AML-193 (cell line): ENCODE results near the gene CACNA1E.

Experiments
- DNase-seq, 2 experiments: peaks; one replicate each; lab custom pipeline; 2025; lab: John Stamatoyannopoulos, UW

The CACNA1E gene

DNA sequence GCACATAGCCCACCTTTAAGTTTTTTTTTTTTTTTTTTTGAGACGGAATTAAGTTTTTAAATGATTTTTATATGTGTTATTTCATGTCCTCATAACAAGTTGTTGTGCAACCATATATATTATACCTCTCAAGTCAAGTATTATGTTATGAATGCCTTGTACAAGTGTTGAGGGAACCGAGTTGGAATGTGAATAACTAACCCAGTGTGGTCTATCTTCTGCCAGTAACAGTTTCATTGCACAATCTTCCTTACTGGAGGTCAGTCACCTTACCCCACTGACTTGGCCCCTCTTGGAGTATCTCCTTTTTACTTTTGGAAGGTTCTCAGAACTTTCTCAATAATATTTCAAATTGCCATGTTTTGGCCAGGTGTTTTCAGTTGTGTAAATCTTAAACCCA, 201.9 kb downstream of the CACNA1E start:
- no peak for DNase-seq

- DNase-seq, result no peak
These were observed 218.6 kb downstream of the CACNA1E start for GRCh38 chr1:181701891-181702290.

GRCh38 chr1:181704546-181704945, 221.2 kb downstream of the CACNA1E start:
- DNase-seq, result no peak

GRCh38 chr1:181711820-181712219, 228.5 kb downstream of the CACNA1E start:
- no peak for DNase-seq

GRCh38 chr1:181712711-181713110, 229.4 kb downstream of the CACNA1E start:
- no peak for DNase-seq

- DNase-seq, result no peak
These were observed 231.1 kb downstream of the CACNA1E start for GRCh38 chr1:181714428-181714827.

DNA sequence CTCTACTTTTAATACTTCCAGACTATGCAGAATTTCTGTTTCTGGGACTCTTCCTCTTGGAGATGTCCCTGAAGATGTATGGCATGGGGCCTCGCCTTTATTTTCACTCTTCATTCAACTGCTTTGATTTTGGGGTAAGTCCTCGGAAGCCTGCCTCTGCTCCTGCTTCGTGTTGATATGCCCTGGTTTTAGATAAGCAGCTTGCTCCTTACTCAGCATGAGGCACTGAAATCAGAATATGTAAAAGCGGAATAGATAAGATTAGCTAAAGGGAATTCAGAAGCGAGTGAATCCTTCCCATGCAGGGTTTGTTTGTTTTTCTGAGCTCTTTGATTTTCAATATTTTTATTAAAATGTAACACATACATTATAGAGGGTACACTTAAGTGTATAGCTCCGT, 234.7 kb downstream of the CACNA1E start:
- DNase-seq, result no peak

DNA sequence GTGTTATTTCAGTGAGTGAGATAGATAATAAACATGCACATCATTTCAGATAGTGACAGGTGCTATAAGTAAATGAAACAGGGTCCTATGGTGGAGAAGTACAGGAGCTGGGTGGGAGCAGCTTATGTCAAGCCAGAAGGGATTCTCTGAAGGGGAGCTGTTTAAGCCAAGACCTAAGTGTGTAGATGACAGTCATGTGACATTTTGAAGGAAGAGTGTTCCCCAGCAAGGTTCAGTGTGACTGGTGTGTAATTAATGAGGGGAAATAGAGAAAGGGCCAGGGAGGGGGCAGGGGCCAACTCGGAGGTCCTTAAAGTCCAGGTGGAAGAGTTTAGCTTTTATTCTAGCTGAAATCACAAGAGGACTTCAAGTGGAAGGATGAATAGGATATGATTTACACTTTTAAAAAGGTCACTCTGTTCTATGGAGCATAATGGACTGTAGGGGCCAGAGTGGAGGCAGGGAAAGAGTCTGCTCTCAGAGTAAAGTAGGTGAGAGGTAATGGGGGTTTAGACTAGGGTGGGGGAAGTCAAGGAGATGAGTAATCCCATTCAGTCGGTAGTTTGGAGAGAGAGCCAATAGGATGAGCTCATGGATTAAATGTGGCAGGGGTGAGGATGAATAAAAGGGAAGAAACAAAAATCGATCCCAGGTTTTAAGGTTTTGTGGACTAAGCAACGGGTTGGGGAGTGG, 243.1 kb downstream of the CACNA1E start:
- no peak for DNase-seq

DNA sequence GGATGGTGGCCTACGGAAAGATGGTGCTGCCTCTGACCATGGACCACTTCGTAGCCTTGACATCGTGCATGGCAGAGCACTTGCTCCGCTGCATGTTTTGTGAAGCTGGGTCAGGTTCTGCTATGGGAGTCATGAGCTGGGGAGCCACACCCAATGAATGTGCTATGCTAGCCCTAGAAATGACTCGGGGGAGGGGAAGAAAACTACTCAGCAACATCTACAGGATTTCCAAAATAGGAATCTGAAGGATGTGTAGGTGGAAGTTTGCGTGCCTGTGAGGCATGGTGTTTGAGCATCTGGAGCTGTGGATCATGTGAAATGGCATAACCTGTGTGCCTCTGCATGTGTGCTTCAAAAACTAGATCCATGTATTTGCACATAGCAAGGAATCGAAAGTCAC, 247.3 kb downstream of the CACNA1E start:
- DNase-seq, result no peak

DNA sequence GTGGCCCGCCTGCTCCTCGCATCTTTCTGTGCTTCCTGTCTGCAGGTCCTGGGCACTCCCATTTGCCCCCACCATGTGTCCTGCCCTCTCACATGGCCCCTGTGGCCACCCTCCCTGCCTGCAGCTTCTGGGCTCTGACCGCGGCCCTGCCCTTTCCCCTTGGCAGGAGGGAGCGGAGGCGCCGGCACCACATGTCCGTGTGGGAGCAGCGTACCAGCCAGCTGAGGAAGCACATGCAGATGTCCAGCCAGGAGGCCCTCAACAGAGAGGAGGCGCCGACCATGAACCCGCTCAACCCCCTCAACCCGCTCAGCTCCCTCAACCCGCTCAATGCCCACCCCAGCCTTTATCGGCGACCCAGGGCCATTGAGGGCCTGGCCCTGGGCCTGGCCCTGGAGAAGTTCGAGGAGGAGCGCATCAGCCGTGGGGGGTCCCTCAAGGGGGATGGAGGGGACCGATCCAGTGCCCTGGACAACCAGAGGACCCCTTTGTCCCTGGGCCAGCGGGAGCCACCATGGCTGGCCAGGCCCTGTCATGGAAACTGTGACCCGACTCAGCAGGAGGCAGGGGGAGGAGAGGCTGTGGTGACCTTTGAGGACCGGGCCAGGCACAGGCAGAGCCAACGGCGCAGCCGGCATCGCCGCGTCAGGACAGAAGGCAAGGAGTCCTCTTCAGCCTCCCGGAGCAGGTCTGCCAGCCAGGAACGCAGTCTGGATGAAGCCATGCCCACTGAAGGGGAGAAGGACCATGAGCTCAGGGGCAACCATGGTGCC, 249.1 kb downstream of the CACNA1E start:
- DNase-seq, result no peak

GRCh38 chr1:181733486-181733885, 250.2 kb downstream of the CACNA1E start:
- no peak for DNase-seq

- no peak for DNase-seq
These were observed 253.7 kb downstream of the CACNA1E start for GRCh38 chr1:181737056-181737455.

DNA sequence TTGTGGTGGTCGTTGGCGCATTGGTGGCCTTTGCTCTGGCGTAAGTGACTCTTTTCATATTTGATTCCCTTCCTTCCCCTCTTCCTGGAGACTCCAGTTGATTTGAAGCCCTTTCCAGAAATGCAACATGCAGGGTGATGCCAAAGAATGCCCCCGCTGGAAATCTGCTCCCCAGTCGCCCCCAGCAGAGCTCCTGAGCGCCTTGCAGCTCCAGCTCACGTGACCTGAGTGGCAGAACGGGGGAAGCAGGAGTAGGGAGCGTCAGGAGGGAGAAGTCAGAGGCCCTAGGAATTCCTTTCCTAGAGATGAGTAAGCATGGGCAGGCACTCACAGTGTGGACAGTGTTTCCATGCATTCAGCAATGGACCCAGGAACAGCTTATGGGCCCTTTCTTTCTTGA, 255.9 kb downstream of the CACNA1E start:
- DNase-seq, result no peak

DNA sequence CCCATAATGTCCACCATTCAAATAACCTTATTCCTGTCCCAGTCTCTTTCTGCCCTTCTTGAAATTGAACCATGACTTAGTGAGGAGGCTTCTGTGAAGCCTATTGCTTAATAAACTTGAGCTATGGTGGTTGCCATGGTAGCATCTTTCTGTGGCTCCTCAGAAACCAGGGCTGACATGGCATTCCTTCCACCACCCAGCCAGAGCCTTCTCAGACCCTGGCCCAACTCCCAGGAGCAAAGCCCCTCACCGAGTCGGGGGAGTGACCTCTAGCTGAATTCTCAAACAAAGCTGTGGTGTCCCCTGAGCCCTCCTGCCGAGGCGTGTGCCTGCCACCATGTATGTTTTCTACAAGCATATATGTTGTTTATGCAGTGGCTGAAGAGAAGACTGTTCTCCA, 259.1 kb downstream of the CACNA1E start:
- no peak for DNase-seq

GRCh38 chr1:181743878-181744312, 260.6 kb downstream of the CACNA1E start:
- DNase-seq, result no peak

GRCh38 chr1:181746224-181746623, 262.9 kb downstream of the CACNA1E start:
- no peak for DNase-seq

DNA sequence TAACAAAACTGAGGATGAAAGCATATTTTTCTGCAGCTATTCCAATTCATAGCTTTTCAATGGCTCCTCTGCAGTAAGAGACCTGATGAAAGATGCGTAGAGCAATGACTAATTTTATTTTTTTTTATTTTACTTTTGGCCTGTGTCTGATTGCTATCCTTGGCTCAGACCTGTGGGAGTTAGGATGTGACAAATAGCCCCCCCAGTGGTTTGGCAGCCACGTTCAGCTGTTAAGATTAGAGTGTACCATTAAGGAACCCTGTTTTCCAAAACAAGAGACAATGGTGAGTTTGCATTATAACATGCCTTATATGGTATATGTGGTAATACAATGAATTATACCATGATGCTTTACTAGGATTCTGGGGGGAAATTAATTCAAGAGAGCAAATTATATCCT, 264.7 kb downstream of the CACNA1E start:
- no peak for DNase-seq

DNA sequence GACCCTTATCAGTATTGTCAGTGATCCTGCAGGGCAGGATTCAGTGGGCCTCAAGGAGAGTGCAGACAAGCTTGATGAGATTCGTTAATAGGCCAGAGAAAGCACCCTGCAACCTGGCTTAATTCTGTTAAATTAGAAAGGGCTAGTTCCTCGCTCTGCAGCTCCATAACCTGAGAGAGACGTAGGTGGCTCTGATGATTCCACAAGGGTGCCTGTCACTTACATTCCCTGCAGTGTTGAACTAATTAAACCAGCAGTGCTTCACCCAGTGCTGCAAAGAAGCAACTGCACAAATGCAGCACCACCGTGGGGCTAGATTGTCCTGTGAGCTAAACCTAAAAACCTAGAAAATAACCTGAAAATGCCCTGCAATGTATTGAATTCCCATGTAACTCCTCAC, 270.8 kb downstream of the CACNA1E start:
- no peak for DNase-seq

GRCh38 chr1:181759481-181759880, 276.2 kb downstream of the CACNA1E start:
- no peak for DNase-seq

DNA sequence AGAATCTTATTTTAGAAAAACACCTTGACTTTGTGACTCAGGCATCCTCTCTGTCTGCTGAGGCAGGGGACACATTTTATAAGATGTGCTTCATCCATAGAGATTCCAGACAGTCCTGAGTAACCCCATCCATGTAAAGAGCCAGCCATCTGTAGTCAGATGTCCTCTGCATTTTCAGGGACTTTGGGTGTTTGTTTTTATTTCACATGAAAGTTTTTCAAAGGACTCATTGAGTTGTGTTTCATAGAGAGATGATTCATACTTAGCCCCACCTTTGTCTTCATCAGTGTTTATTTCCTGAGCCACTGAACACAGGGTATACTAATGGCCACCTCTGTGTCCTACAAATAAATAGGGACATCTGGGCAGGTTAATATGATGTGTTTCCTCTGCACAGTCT, 280.4 kb downstream of the CACNA1E start:
- DNase-seq, result no peak

DNA sequence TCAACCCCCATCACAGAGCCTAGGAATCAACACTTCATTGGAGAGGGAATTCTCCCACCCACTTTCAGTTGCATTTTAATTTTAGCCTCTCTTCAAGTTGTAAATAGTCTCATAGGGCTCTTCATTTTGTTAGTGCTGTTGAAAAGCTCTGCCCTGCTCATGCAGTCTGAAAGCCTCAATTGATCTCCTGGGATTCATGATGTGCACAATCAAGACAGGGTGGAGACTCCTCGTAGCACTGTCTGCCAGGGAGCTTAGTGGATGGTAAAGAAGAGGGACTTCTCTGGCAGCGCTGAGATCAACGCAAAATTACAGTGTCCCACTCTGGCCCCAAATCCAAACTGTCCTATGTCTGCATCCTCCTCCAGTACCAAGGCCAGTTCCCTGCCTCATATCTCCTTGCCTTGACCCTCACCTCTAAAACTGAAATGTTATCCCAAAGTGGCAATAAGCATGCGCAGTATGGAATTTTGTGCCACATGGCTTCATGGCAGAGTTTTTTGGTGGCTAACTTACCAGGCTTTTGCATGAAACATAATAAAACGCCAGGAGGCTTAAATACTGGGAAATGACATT, 282.2 kb downstream of the CACNA1E start:
- no peak for DNase-seq

DNA sequence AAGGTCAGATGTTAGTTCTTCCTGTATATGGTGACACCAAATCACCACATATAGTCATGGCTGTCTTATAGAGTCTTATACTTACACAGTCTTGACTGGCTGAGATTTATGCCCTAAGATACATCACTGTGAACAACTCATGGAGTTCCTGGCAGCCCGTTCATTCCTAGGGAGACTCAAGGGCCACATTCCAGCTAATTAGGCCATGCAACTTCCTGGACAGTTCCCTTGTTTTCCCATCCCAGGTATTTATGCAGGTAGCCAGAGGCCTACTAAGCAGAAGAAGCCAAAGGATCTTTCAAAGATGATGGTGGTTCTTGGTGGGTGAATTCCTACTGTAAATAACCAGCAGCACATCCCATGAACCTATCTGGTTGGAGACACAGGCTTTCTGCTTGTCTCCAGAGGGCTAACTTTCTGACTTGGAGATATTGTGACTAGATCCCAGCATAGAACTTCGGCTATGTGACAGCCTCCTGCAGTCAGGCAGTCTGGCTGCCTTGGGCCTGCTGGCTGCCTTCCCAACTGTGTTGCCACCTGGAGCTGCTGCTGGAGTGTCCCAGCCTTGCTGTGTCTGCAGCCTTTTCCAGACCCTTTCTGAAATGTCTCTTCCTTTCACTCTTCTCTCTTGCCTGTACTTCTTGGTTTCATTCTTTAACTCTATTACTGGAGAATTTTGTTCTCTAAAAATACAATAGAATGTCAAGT, 283.8 kb downstream of the CACNA1E start:
- no peak for DNase-seq
